Mesodermal cell (in vitro differentiated cells): ENCODE measurements around the gene ZDBF2.
"Not testable (repeated sequence)": the region's sequence is repeated elsewhere in the genome, so short reads cannot be mapped to it uniquely, and the experiment has no call there.

Experiments
- H3K27ac ChIP-seq: 2 replicates; pipeline ENCODE4 v1.7.0; 2013; ENCODE audit warnings: mild to moderate bottlenecking, low read depth, low read length, moderate library complexity; ENCODE audit not compliant: severe bottlenecking
- H3K36me3 ChIP-seq: 2 replicates; pipeline ENCODE4 v1.7.1; 2013; ENCODE audit warnings: mild to moderate bottlenecking, low read length, moderate library complexity; ENCODE audit not compliant: control insufficient read depth, insufficient read depth
- H3K4me1 ChIP-seq: one replicate; pipeline ENCODE4 v1.7.1; 2013; ENCODE audit warnings: mild to moderate bottlenecking, low read length; ENCODE audit not compliant: insufficient read depth, control insufficient read depth, poor library complexity, severe bottlenecking
- H3K4me3 ChIP-seq: 2 replicates; pipeline ENCODE4 v1.7.0; 2013; ENCODE audit warnings: low read length, control low read depth, mild to moderate bottlenecking; ENCODE audit not compliant: insufficient read depth, poor library complexity, severe bottlenecking; ENCODE audit errors: extremely low read depth
- H3K9me3 ChIP-seq: 2 replicates; pipeline ENCODE4 v1.7.1; 2013; ENCODE audit warnings: mild to moderate bottlenecking, low read length, moderate library complexity; ENCODE audit not compliant: control insufficient read depth
- WGBS, 2 experiments: methylation state at CpG; one replicate each; pipeline ENCODE4 v1.1.5; 2013; ENCODE audit warnings: missing lambda C conversion rate in 2 of 2; ENCODE audit not compliant: insufficient coverage in 2 of 2; 5-methylcytosine and 5-hydroxymethylcytosine counted together

Gene ZDBF2

GRCh38 chr2:206356840-206357239 is 82.4 kb downstream of the ZDBF2 start:
- H3K36me3 ChIP-seq, H3K4me1 ChIP-seq, H3K27ac ChIP-seq, H3K9me3 ChIP-seq, H3K4me3 ChIP-seq: not testable (repeated sequence)
- WGBS, 2 experiments, result 88 to 92% methylated on average over 13 to 18 of the region's 29 CpGs

- H3K36me3 ChIP-seq, H3K4me1 ChIP-seq, H3K4me3 ChIP-seq, H3K27ac ChIP-seq, H3K9me3 ChIP-seq: not testable (repeated sequence)
- WGBS, 2 experiments, result 100% methylated on average over 3 of the region's 5 CpGs
Observed at GRCh38 chr2:206360840-206361239, 86.4 kb downstream of the ZDBF2 start.

DNA sequence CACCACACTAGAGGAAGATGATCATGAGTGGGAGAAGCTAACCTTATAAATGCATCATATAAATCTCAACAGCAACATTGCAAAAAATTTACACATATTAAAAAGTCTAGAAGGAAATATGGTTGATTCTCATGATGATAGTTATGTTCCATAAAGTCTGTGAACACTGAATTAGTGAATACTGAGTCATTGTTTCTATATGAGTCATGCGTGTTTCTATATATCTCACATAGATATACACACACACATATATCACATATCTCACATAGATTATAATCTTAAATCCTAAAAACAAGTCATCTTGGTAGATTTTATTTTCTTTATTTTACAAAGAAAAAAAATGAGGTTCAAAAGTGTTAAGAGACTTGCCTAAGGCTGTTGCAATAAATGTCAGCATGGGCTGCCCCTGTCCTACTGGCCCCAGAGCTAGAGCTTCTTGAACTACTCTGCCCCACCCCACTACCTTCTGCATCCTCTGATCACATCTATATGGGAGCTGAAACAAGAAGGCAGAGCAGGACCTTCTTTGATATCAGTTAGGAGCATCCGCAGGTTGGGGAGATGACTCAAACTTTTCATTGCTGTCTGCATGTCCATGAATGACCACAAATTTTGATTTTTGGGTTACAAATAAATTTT is 87.1 kb downstream of the ZDBF2 start:
- WGBS, 2 experiments, result 86 to 100% methylated on average over 1 of the region's 2 CpGs

More for the DNA sequence above, 87.1 kb downstream of the ZDBF2 start:
- H3K27ac ChIP-seq, result no peak overlapping the region
- no peak overlapping the region for H3K4me3 ChIP-seq
- H3K36me3 ChIP-seq, result no peaks in the 10 kb centered on the region
- H3K9me3 ChIP-seq, result no peaks in the 10 kb centered on the region
- H3K4me1 ChIP-seq, result no peaks in the 10 kb centered on the region
